H1 (cell line): ENCODE measurements around the gene DMAC2L. TPM values are rescaled to one million over a fixed set of nuclear protein-coding genes. Genes with fewer than 3 reads are reported as not detected.

Experiments used
- CTCF ChIA-PET: fragments of 300-600 bp; sonication (Branson Sonifier 250); formaldehyde crosslinking; loops from one replicate; lab custom pipeline; 2021; ENCODE audit not compliant: partially characterized antibody; lab: Charles Lee
- POLR2A ChIA-PET: fragments of 300-600 bp; sonication (Branson Sonifier 250); formaldehyde crosslinking; loops from one replicate; lab custom pipeline; 2021; ENCODE audit warnings: inconsistent platforms; ENCODE audit not compliant: partially characterized antibody; lab: Charles Lee
- DNase-seq, 2 experiments: peaks; one replicate each; pipeline versions ENCODE4 v3.0.0 to v3.0.0-alpha.2; 2010 to 2022; ENCODE audit warnings: low spot score in 2 of 2, low read depth in 1 of 2, mixed read lengths in 1 of 2
- FAIRE-seq: peaks from 2 replicates; lab custom pipeline; 2011; peaks lifted over from hg19 to GRCh38; lab: Jason Lieb, UNC
- H2AFZ ChIP-seq: 2 replicates; pipeline ENCODE4 v1.8.1; 2012; ENCODE audit warnings: low read length, inconsistent platforms
- H2AK5ac ChIP-seq: 2 replicates; pipeline ENCODE4 v1.6.1; 2013; ENCODE audit warnings: low read depth, low read length
- H2BK120ac ChIP-seq: replicated peaks from 2 replicates; pipeline ENCODE3; 2013; ENCODE audit warnings: low read depth, low read length, inconsistent platforms
- H2BK12ac ChIP-seq: 2 replicates; pipeline ENCODE4 v1.6.1; 2013; ENCODE audit warnings: low read depth, low read length
- H2BK15ac ChIP-seq: 2 replicates; pipeline ENCODE4 v1.6.1; 2013; ENCODE audit warnings: low read length
- H2BK20ac ChIP-seq: 2 replicates; pipeline ENCODE4 v1.6.1; 2013; ENCODE audit warnings: low read length
- H2BK5ac ChIP-seq: 2 replicates; pipeline ENCODE4 v1.6.1; 2013; ENCODE audit warnings: low read depth, low read length
- H3K14ac ChIP-seq: 2 replicates; pipeline ENCODE4 v1.6.1; 2013; ENCODE audit warnings: inconsistent platforms; ENCODE audit not compliant: insufficient read length
- H3K18ac ChIP-seq: 2 replicates; pipeline ENCODE4 v1.6.1; 2013; ENCODE audit warnings: low read length; ENCODE audit errors: extremely low read depth
- H3K23ac ChIP-seq: 2 replicates; pipeline ENCODE4 v1.6.1; 2013; ENCODE audit warnings: inconsistent platforms; ENCODE audit not compliant: insufficient read length
- H3K23me2 ChIP-seq: 2 replicates; pipeline ENCODE4 v1.6.1; 2013; ENCODE audit warnings: low read depth, low read length
- H3K27ac ChIP-seq: 2 replicates; pipeline ENCODE4 v1.6.1; 2011; ENCODE audit warnings: low read depth, low read length, inconsistent platforms
- H3K27me3 ChIP-seq, 4 experiments: replicated peaks in 1 of 4; 1 replicate in 1 of 4; 2 replicates in 3 of 4; pipeline versions ENCODE4 v1.6.1 to v1.8.1; 2011 to 2013; ENCODE audit warnings: low read length in 3 of 4, mild to moderate bottlenecking in 3 of 4, inconsistent platforms in 2 of 4, mixed read lengths in 2 of 4, moderate library complexity in 1 of 4; ENCODE audit not compliant: control insufficient read depth in 3 of 4, insufficient read depth in 3 of 4; ENCODE audit errors: extremely low read depth in 1 of 4
- H3K36me3 ChIP-seq, 4 experiments: 2 replicates each; pipeline versions ENCODE4 v1.6.1 to v1.8.1; 2011 to 2013; ENCODE audit warnings: mild to moderate bottlenecking in 4 of 4, low read length in 3 of 4, moderate library complexity in 2 of 4, control low read depth in 1 of 4, inconsistent platforms in 1 of 4; ENCODE audit not compliant: insufficient read depth in 4 of 4, control insufficient read depth in 2 of 4
- H3K4ac ChIP-seq: replicated peaks from 2 replicates; pipeline ENCODE3; 2013; ENCODE audit warnings: low read length, low read depth, mixed read lengths, inconsistent platforms; ENCODE audit not compliant: insufficient read length
- H3K4me1 ChIP-seq, 4 experiments: replicated peaks in 1 of 4; 1 replicate in 1 of 4; 2 replicates in 3 of 4; pipeline versions ENCODE4 v1.6.1 to v1.8.1; 2011 to 2013; ENCODE audit warnings: low read length in 3 of 4, inconsistent platforms in 2 of 4, mixed read lengths in 1 of 4; ENCODE audit not compliant: insufficient read depth in 4 of 4, control insufficient read depth in 3 of 4
- H3K4me2 ChIP-seq, 2 experiments: 2 replicates each; pipeline versions ENCODE4 v1.6.1 to v1.8.1; 2011 to 2013; ENCODE audit warnings: low read depth in 2 of 2, low read length in 2 of 2, control low read depth in 1 of 2, inconsistent platforms in 1 of 2, mild to moderate bottlenecking in 1 of 2; ENCODE audit not compliant: insufficient read depth in 1 of 2
- H3K4me3 ChIP-seq, 4 experiments: fragments of 200-600, 300-600 bp in 1 of 4; sonication (generic), shearing (Covaris generic), sonication (Bioruptor Twin) in 1 of 4; 2 replicates each; pipeline versions ENCODE4 v1.5.1 to v1.8.1; 2011 to 2016; ENCODE audit warnings: low read length in 4 of 4, low read depth in 3 of 4, control low read depth in 2 of 4, inconsistent platforms in 2 of 4, mild to moderate bottlenecking in 2 of 4, mixed read lengths in 1 of 4, moderate library complexity in 1 of 4; ENCODE audit not compliant: insufficient read depth in 2 of 4; ENCODE audit errors: extremely low read depth in 1 of 4
- H3K56ac ChIP-seq: replicated peaks from 2 replicates; pipeline ENCODE3; 2013; ENCODE audit warnings: low read depth, mild to moderate bottlenecking, mixed read lengths, low read length, inconsistent platforms; ENCODE audit not compliant: insufficient read length
- H3K79me1 ChIP-seq: 2 replicates; pipeline ENCODE4 v1.6.1; 2013; ENCODE audit warnings: low read depth, low read length, control low read depth
- H3K79me2 ChIP-seq, 2 experiments: 2 replicates each; pipeline versions ENCODE4 v1.6.1 to v1.8.1; 2012 to 2013; ENCODE audit warnings: low read length in 2 of 2, mild to moderate bottlenecking in 2 of 2, inconsistent platforms in 1 of 2; ENCODE audit not compliant: insufficient read depth in 2 of 2, control insufficient read depth in 1 of 2
- H3K9ac ChIP-seq, 4 experiments: replicated peaks in 1 of 4; 1 replicate in 1 of 4; 2 replicates in 3 of 4; pipeline versions ENCODE4 v1.6.1 to v1.8.1; 2011 to 2013; ENCODE audit warnings: low read depth in 3 of 4, low read length in 3 of 4, control low read depth in 2 of 4, mild to moderate bottlenecking in 2 of 4, moderate library complexity in 2 of 4, inconsistent platforms in 1 of 4; ENCODE audit errors: extremely low read depth in 1 of 4
- H3K9me3 ChIP-seq, 2 experiments: 2 replicates each; pipeline versions ENCODE4 v1.6.1 to v1.8.1; 2012 to 2013; ENCODE audit warnings: mild to moderate bottlenecking in 2 of 2, moderate library complexity in 2 of 2, control low read depth in 1 of 2, inconsistent platforms in 1 of 2, low read depth in 1 of 2, low read length in 1 of 2, mixed read lengths in 1 of 2; ENCODE audit not compliant: insufficient read depth in 2 of 2
- H4K20me1 ChIP-seq, 2 experiments: replicated peaks in 1 of 2; 2 replicates each; pipeline versions ENCODE3 to v1.8.1; 2011 to 2013; ENCODE audit warnings: inconsistent platforms in 2 of 2, low read length in 2 of 2, mild to moderate bottlenecking in 1 of 2; ENCODE audit not compliant: insufficient read depth in 2 of 2, control insufficient read depth in 1 of 2
- H4K5ac ChIP-seq: 2 replicates; pipeline ENCODE4 v1.6.1; 2013; ENCODE audit warnings: low read length, low read depth, mixed read lengths, inconsistent platforms; ENCODE audit not compliant: insufficient read length
- H4K8ac ChIP-seq: 2 replicates; pipeline ENCODE4 v1.8.0; 2013; ENCODE audit warnings: mild to moderate bottlenecking, moderate library complexity, low read length, inconsistent platforms; ENCODE audit not compliant: insufficient read depth; ENCODE audit errors: extremely low read depth
- H4K91ac ChIP-seq: replicated peaks from 2 replicates; pipeline ENCODE3; 2013; ENCODE audit warnings: low read length, mixed read lengths, inconsistent platforms; ENCODE audit not compliant: insufficient read length
- E2F6 ChIP-seq: IDR thresholded peaks from 2 replicates; pipeline ENCODE4 v1.6.1; 2012; ENCODE audit warnings: inconsistent platforms
- NANOG ChIP-seq: IDR thresholded peaks from 2 replicates; pipeline ENCODE4 v1.6.1; 2011; ENCODE audit warnings: low read length, low read depth, mild to moderate bottlenecking, inconsistent platforms; ENCODE audit not compliant: insufficient read depth, poor library complexity, severe bottlenecking
- WGBS, 2 experiments: shearing (Covaris generic) in 1 of 2; methylation state at CpG; one replicate each; pipeline versions ENCODE4 v1.1.6 to v1.1.7; 2013 to 2015; ENCODE audit warnings: low lambda C conversion rate in 2 of 2, mixed read lengths in 2 of 2, inconsistent platforms in 1 of 2, low coverage in 1 of 2, missing lambda C conversion rate in 1 of 2; ENCODE audit not compliant: insufficient replicate concordance in 2 of 2, insufficient coverage in 1 of 2, insufficient read length in 1 of 2; ENCODE audit errors: extremely low coverage in 1 of 2, missing lambda C conversion rate in 1 of 2; 5-methylcytosine and 5-hydroxymethylcytosine counted together
- polyA plus RNA-seq, 7 experiments: library from polyadenylated mRNA; depleted of rRNA in 3 of 7; stranded (reverse) in 5 of 7; unstranded in 2 of 7; fragments of >200 nt in 5 of 7; fragments of 200-250 nt in 2 of 7; gene quantifications; 1 replicate in 5 of 7; 2 replicates in 1 of 7; 4 replicates in 1 of 7; pipeline versions ENCODE4 v1.2.1 to v1.2.3, GENCODE V29; 2011 to 2013; ENCODE audit warnings: missing spikeins in 2 of 7, mixed read lengths in 2 of 7
- total RNA-seq: library from RNA; stranded (reverse); fragmentation: NEBNext Ultra II Directional; extraction: Animal tissue kit (Norgen Biotek cat#: 25700); gene quantifications from 2 replicates; pipeline ENCODE4 v1.2.1, GENCODE V29; 2021

DMAC2L gene
- total and polyA plus RNA-seq, 2 of the 8 experiments (the other 6 are each of a cell fraction or from before 2014, with no cell fraction given), result 20.3 to 28.9 TPM

- Histone ChIP-seq H3K27ac (no peak overlapping the region), H3K4ac (no peak overlapping the region), H4K91ac (no peak overlapping the region), H3K14ac (no peak overlapping the region), H3K9me3 (no peaks in the 10 kb centered on the region), H2BK5ac (no peak overlapping the region), H3K18ac (no peak overlapping the region), H2AFZ (no peak overlapping the region), H3K9ac (no peak overlapping the region), H4K8ac (no peak overlapping the region), H4K5ac (no peak overlapping the region), H3K79me1 (peaks cover 8% of the 10 kb centered on the region; the same call in 1 of the 2 replicates), H2BK20ac (no peak overlapping the region), H3K27me3 (no peaks in the 10 kb centered on the region), H3K4me1 (no peaks in the 10 kb centered on the region), H2BK120ac (no peak overlapping the region), H3K23ac (no peak overlapping the region), H2BK12ac (no peak overlapping the region), H2BK15ac (no peak overlapping the region), H3K56ac (no peak overlapping the region), H4K20me1 (peaks cover 0 to 1% of the 10 kb centered on the region in 2 experiments), H3K23me2 (no peaks in the 10 kb centered on the region), H3K4me2 (no peak overlapping the region), H3K79me2 (peaks cover 0 to 27% of the 10 kb centered on the region in 2 experiments; a peak in 2 of 4 replicates), H3K4me3 (no peak overlapping the region), H2AK5ac (no peak overlapping the region), H3K36me3 (peaks cover 3 to 12% (median 7%) of the 10 kb centered on the region in 4 experiments)
- CTCF ChIA-PET, result interaction anchor here (0.6 to 1.6 kb wide), 7 partner anchors 8 to 455 kb away, joined by 3 to 5 read pairs (median 3); partner anchors contain the start of gene ATL1
- TF ChIP-seq E2F6 (no peak), NANOG (no peak)
- FAIRE-seq (no peak), DNase-seq (no peak)
- POLR2A ChIA-PET, result interaction anchor here (1.5 kb wide), 1 partner anchor 31 kb away, joined by 4 read pairs; no protein-coding TSS in a partner anchor
- 92% methylated on average over 1 of the region's 1 CpG; no CpG with 5 or more reads in 1 of the 2 experiments for WGBS, 2 experiments
Observed at GRCh38 chr14:50319293-50319692, 7.2 kb downstream of the DMAC2L start.
